B cell (primary cell): Measurements from ENCODE around the gene CAMSAP2.

Experiments used
- CTCF ChIP-seq: fragments of 200-600 bp; IDR thresholded peaks from one replicate; pipeline ENCODE4 v1.8.0; 2022; ENCODE audit warnings: antibody characterized with exemption, mild to moderate bottlenecking
- EZH2 ChIP-seq: IDR thresholded peaks from 2 replicates; pipeline ENCODE4 v1.6.1; 2012; ENCODE audit warnings: borderline replicate concordance, low read depth, mild to moderate bottlenecking, moderate library complexity, low read length; ENCODE audit not compliant: insufficient read depth, poor library complexity, severe bottlenecking

GRCh38 chr1:200906491-200906890 lies 167.8 kb downstream of the CAMSAP2 start:
- TF ChIP-seq CTCF (no peak), EZH2 (no peak)
